Activated CD8-positive, alpha-beta memory T cell treated with anti-CD3 and anti-CD28 coated beads, Interleukin-2, amount 50 U/mL, for 24 hours (primary cell): ENCODE data around the gene WDR89.
"Not testable (repeated sequence)": the region's sequence is repeated elsewhere in the genome, so short reads cannot be mapped to it uniquely, and the experiment has no call there.

ENCODE experiments used
- DNase-seq: peaks from one replicate; pipeline ENCODE4 v3.0.0-alpha.2; 2020; ENCODE audit errors: extremely low read depth

WDR89 gene, protein sequence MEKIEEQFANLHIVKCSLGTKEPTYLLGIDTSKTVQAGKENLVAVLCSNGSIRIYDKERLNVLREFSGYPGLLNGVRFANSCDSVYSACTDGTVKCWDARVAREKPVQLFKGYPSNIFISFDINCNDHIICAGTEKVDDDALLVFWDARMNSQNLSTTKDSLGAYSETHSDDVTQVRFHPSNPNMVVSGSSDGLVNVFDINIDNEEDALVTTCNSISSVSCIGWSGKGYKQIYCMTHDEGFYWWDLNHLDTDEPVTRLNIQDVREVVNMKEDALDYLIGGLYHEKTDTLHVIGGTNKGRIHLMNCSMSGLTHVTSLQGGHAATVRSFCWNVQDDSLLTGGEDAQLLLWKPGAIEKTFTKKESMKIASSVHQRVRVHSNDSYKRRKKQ

DNA sequence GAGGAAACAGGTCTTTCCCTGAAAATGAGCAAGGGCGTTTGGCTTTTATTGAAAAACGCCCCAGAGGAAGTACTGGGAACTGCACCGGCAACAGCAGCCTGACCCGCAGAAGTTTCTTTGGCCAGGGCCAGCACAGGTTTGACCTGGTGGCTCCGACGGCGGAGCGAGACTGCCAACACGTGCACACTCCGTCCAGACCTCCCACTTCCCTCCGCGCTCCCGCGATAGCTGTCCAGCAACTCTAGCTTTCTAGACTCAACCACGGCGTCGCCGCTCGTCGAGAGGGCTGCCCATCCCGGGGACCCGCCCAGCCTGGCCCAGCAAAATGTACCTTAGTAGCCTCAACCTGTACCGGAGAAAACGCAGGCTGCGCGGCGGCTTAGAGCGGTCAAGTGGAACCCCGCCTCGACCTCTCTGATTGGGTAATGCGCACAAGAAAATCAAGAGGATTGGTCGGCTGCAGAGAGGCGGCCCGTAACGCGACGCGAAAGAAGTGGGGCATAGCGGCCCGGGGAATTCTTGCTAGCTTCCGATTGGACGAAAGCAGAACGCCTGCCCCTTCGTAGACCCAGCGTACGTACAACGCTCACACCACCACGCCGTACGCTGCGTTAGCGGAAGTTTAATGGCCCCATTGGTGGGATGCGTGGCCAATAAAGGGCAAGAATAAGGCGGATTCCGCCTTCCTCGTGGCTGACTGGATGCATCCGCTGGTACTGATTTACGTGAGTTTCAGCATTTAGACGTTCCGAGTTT, at the start of gene WDR89:
Gene WDR89 (minus strand): TSS at position 399 of the 756 bp plus-strand sequence. CDS start 41,929 bp downstream, outside the sequence.
- DNase-seq = peak; percentile 92

DNA sequence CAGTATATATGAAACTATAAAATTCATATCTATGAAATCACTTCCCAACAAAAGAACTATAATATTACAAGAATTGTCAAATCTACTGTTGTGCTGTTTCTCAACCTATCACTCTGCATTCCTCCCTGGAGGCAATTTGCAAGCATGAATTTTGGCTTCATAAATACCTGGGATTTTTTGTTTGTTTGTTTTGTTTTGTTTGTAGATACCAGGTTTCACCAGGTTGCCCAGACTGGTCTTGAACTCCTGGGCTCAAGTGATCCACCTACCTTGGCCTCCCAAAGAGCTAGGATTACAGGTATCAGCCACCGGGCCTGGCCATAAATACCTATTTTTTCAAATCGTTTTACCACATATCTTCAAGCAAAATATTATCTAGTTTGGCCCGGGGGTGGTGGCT, 47.5 kb upstream of the WDR89 start:
- no peak for DNase-seq

DNA sequence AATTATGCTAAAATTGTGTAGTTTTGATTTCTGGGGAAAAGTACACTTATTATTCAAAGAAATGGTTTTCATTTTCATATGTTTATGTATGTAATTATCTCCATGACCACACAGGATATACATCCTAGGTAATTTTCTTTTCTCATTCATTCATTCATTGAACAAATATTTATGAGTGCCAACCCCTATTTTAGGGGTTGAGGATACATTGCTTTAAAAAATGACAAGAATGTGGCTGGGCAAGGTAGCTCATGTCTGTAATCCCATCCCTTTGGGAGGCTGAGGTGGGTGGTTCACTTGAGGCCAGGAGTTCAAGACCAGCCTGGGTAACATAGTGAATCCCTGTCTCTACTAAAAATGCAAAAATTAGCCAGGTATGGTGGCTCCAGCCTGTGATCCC, 45.3 kb upstream of the WDR89 start:
- no peak for DNase-seq

DNA sequence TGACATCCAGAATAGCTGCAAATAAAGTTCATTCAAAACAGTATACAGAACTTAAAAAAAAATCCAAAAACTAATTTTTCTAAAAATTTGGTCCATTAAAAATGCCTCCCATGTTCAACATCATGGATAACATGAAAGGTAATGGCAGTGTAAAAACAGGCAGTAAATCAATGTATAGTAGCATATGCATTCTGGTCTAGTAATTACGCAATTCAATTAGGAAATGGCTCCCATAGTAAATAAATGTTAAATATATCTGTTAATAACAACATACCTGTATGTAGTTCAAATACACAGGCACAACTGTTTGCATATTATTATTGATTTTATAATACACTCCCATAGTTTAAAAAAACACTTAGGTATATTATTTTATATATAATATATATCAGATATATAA, 43.7 kb upstream of the WDR89 start:
- DNase-seq = no peak

DNA sequence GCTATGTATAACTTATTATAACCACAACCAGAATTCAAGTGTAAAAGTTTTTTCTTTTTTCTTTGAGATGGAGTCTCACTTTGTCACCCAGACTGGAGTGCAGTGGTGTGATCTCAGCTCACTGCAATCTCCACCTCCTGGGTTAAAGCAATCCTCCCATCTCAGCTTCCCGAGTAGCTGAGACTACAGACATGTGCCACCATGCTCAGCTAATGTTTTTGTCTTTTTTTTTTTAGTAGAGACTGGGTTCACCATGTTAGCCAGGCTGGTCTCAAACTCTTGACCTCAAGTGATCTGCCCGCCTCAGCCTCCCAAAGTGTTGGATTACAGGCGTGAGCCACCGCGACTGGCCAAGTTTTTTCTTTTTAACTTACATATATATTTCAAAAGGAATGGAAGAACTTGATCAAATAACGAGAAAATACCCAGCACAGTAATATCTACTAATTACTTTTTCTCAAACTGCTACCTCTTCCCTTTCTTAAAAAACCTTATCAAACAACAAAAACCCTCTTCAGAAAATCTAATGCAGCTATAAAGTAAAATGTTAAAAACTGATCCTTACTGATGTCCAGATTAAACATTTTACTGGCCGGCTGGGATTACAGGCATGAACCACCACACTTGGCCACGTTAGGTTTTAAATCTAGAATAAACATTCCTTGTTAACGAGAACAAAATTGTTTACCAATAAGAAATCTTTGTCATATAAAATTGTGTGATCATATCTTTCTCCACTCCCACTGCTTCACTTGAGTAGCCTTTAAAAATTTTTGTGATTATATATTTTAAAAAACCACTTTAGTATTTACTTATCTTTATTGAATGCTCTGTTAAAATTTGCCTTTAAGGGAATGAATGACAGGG, 41.3 kb upstream of the WDR89 start:
- no peak for DNase-seq

DNA sequence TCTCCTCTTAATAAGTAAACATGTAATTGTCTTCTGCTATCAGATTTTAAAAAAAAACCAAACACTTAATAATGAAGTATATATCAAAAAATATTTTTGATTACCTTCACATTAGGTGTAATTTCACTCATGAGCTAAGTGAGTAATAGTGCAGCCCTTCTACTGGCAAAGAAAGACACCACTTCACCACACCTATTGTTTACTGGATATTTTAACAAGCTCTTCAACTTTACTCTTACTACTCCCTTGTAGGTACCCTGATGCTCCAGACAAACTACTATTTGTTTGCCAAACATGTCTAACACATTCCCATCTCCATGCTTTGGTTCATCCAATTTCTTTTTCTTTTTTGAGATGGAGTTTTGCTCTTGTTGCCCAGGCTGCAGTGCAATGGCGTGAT, 36.9 kb upstream of the WDR89 start:
- DNase-seq = no peak

DNA sequence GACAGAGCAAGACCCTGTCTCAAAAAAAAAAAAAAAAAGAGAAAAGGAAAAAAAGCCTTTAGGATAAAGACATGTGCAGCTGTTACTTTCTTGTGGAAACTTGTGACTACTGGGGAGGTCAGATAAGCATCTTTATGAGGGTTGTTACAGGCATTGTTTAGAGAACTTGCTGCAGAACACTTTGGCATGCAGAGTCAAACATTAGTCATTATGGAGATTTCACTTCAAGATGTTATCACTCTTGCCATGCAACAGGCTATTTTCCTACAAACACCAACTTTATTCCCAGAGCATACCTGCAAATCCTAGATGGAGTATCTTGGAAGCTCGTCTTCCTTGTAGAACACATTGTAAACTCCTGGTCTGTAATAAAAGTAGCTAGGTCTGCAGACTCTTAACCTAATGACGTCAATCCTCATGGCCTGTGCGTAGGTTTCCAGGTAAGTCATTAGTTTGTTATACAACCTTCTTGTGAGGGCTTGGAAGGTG, 36.3 kb upstream of the WDR89 start:
- DNase-seq = no peak

DNA sequence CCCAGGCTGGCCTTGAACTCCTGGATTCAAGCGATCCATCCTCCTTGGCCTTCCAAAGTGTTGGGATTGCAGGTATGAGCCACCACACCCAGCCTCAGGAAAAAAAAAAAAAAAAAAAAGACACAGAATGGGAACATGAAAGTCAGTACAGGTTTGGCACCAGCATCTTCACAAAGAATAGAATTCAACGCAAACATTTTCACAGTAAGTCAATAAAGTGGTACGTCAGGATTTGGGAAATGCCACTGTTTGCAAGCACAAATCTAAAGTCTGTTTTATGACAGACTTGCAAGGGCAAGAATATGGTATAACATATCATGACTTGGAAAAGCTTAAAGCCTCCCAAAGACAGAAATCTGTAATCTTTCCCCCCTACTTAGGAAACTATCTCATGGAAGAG, 34.9 kb upstream of the WDR89 start:
- no peak for DNase-seq

DNA sequence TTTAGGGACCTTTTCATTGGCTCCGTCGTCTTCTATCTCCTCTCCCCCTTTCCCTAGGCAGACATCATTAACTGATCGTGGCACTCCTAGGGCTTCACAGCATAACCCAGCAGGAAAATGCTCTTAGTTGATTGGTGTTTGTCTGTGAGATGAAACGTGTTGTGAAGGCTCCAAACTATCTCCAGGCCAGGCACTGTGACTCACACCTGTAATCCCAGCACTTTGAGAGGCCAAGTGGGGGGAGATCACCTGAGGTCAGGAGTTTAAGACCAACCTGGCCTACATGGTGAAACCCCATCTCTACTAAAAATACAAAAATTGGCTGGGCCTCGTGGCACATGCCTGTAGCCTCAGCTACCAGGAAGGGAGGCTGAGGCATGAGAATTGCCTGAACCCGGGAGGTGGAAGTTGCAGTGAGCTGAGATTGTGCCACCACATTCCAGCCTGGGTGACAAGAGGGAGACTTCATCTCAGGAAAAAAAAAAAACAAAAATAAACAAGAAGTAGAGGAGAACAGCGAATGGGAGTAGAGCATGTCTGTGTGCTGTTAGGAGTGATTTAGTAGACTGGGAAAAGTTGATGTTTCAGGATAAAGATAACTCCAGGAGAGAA, 32.3 kb upstream of the WDR89 start:
- DNase-seq = no peak

DNA sequence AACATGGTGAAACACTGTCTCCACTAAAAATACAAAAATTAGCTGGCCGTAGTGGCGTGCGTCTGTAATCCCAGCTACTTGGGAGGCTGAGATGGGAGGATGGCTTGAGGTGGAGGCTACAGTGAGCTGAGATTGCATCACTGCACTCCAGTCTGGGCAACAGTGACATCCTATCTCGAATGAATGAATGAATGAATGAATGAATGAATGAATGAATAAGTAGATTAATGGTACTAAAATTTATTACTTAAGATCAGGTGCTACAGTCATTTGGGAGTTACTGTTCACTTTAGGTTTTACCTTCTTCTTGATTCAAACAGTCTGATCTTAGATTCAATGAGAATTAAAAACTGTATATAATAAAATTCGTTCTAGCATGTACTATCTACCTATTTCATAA, 31.6 kb upstream of the WDR89 start:
- no peak for DNase-seq

DNA sequence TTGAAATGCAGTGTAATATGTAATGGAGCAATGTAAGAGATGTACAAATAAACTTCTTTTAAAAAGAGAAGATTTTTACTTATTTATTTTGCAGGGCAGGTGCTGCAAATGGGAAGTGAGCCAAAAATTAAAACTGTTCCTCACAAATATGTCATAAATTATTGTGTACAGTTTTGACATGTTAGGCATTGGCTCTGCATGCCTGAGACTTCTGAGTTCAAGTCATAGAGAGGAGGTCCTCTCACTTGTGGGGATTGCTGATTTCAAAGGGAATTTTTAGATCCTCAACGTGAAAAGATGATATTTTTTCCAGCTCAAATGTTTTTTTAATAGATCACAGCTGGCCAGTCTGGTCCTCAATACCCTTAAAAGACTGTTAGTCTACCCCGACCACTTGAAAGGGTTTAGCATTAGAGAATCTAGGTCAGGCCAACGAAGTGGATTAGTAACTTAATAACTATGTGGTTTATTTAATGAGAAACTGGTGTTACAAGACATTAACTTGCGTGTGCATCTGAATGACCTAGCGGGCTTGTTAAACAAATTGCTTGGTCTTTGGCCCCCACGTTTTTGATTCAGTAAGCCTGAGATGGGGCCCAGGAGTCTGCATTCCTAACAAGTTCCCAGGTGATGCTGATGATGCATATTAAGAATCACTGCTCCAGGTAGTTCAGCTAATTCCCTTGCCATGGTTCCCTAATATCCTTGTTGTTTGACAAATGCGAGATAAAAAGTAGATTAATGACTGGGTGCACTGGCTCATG, 30.9 kb upstream of the WDR89 start:
- no peak for DNase-seq

DNA sequence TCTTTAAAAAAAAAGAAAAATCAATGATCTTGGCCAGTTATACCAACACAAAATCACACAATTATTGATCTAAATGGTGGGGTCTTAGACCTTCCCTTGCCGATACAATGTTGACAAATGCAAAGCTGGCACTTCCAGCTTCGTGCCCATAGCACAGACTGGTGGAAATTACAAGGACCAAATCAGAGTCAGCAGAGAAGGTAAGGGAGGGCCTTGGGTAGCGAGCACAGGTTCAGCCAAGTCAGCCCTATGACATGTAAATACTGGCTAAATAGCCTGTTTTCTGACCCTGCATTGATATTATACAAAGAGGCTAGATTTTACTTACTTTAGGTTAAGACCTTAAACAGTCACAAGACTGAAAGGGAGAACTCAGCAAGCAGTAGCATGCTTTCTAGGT, 30.3 kb upstream of the WDR89 start:
- DNase-seq = no peak

DNA sequence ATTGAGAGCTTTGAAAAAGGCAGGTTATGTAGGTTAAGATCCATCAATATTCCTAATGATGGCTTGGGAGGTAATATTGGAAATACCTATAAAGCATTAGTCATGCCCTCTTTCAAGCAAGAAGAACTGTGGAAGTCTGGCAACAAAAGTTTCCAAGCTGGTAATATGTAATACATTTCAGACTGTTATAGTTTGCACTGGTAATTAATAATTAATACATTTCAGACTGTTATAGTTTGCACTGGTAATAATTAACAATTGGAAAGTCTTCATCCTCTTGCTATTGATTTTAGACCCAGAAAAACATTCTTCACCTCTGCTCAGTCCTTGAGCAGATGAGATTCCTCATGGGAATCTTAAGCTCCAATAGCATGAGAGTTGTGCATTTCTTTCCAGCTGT, 29.0 kb upstream of the WDR89 start:
- no peak for DNase-seq

DNA sequence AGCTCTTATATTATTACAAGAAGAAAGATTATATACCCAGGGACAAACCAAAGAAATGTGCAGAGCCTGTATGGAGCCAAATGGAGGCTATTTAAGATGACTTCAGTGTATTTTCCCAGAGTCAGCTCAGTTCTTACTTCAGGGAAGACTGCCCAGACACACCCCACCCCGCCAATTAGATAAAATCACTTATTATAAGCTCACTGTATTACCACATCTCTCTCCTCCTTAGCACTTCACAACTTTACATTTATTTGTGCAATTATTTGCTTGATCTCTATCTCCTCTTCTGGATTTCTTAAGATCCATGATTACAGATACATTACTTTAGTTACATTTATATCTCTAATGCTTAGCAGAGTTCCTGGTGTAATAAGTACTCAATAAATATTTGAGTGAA, 24.7 kb upstream of the WDR89 start:
- no peak for DNase-seq

DNA sequence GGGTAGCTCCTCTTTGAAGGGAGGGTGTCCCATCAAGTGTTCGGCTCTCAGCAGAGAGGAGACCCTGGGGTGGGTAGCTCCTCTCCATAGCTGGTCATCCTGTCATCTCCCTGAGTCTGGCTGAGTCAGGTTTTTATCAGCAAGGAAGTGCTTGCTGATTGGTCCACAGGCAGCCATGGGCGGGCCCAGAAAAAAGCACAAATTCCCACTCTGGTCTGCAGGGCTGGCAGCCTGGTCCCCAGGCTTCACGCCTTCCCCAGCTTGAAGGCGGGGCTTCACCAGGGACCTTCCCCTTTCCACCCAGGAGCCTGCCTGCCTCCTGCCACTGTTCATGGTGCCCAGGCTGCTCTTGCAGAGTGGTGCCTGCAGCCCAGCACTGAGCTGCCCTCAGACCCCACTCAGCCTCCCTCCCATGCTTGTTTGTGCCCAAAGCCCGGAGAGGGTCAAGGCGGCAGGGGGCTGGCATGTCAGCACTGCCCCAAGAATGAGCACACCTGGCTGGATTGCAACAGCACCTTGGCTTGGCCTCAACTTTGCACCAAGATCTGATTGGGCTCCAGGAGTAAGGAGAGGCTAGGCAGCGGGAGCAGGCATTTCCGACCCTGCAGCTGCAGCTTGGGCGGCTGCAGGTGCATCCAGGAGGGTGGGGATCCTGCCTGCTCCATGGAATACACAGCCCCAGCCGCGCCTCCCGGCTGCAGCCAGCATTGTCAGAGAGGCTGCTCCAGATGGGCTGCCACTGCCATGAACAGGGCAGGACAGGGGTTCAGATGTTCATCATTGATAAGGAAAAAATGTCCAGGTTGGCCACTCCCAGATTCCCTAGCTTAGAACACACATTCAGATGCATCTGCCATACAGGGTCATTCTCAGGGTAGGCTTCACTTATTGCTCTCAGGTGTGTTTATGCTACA, 22.0 kb upstream of the WDR89 start:
- no peak for DNase-seq

DNA sequence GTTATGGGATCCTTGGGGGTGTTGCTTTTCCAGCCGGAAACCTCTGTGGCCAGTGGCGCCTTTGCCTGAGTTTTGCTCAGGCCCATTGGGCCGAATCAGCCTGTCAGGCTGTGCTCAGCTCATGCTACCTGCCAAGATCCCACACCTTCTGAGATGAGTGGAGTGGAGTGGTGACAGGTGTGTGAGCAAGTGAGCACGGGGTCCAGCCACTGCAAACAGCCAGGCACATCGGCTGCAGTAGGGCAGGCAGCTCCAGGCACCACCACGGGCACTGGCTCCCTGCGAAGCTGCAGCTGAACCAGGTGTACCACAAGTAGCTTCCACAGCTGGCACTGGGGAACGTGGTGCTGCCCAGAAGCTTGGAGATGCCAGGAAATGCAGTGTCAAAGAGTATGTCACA, 21.1 kb upstream of the WDR89 start:
- DNase-seq = no peak

DNA sequence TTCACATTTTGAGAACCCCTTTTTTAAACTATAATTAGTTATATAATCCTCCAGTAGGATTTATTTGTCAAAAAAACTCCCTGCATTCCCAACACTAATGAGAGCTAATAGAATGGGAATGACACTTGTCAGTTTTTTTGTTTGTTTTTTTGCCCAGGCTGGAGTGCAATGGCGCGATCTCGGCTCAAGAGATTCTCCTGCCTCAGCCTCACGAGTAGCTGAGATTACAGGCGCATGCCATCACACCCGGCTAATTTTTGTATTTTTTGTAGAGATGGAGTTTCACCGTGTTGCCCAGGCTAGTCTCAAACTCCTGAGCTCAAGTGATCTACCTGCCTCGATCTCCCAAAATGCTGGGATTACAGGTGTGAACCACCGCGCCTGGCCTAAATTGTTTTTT, 20.2 kb upstream of the WDR89 start:
- not testable (repeated sequence) for DNase-seq

DNA sequence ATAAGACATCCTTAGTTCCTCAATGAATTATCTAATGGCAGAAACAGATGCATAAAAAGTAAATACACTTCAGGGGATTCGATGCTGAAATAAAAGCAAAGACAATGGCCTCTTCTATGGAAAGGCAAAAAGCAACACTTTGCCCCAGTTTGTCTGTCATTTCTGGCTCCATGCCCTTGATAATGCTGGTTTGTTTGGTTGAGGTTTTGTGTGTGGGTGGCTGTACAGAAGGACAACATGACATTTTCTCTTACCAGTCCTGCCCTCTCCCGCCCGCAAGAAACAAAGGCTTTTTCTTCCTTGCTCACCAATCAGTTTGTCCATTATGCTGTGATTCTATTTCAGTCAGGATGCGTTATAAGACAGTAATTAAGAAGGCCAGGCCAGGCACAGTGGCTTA, 18.1 kb upstream of the WDR89 start:
- no peak for DNase-seq

DNA sequence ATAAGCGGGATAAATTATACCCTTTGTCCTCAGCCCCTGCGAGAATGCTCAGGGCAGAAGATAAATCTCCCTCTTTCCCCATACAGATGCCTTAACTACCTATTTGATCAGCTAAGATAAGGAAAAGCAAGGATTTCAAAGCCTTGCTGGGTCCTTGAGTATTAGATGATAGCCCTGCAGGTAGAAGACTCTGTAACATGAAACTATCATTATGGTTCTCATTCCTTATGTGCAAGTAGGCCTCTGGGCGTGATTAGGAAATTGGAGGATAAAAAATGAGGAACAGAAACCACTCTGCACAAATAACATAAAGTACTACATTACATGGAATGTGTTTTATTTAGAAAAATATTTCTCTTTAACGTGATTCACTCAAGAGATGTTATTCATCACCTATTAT, 14.5 kb upstream of the WDR89 start:
- no peak for DNase-seq

DNA sequence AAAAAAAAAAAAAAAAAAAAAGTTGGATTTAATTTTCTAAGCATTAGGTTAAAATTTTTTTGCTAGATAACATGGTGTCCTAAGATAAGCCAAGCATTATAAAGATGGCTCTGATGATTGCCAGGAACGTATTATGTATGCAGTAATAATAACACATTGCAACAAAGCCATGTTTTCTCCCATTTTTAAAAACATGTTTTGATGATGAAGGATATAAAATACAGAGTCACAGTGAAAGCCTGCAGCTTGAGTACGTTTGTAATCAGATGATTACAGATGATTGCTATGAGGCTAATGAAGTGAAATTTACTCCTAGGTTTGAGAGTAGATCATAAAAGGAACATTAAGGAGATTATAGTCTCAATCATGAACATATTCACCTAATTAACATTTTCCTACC, 13.3 kb upstream of the WDR89 start:
- DNase-seq = no peak
